ENCODE results near the gene COLEC11. TPM values are rescaled to one million over a fixed set of nuclear protein-coding genes. Genes with fewer than 3 reads are reported as not detected.

The COLEC11 gene
- total and polyA plus RNA-seq, 2 of the 13 experiments (the other 11 are each of a cell fraction or from before 2014, with no cell fraction given), result 1.5 to 3.0 TPM

DNA sequence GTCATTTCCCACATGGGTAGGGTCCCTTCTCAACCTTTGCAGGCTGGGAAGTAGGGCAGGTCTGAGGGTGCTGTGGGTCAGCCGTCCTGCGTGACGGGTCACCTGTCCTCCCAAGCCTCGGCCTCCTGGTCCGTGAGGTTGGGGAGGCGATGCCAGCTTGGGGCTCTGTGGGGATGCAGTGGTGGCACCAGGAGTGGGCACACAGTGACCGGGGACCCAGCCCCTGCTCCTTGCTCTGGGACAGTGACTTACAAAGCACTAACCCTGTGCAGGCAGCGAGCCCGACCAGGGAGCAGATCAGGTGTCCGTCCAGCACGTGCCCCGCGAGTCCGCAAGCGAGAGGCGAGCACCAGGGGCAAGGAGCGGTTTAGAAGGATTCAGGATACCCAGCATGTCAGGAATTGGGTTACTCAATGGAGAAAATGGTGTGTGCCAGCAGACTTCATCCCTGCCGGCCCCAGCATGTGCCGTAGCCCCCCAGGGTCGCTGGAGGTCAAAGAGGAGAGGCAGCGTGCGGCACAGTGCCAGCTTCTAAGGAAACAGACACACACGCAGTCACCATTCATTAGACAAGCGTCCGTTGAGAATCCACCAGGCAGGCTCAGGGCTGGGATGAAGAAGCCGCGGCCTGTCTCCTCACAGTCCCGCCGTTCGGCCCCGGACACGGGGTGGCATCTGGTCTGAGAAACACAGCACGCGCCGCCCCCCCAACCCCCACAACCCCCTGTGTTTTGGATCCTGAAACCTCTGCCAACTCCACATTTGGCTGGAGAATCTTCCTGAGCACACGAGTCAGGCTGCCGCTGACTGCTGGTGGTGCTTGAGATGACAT lies 11.7 kb downstream of the COLEC11 start (continued):
- TF ChIP-seq, protein P1, sequence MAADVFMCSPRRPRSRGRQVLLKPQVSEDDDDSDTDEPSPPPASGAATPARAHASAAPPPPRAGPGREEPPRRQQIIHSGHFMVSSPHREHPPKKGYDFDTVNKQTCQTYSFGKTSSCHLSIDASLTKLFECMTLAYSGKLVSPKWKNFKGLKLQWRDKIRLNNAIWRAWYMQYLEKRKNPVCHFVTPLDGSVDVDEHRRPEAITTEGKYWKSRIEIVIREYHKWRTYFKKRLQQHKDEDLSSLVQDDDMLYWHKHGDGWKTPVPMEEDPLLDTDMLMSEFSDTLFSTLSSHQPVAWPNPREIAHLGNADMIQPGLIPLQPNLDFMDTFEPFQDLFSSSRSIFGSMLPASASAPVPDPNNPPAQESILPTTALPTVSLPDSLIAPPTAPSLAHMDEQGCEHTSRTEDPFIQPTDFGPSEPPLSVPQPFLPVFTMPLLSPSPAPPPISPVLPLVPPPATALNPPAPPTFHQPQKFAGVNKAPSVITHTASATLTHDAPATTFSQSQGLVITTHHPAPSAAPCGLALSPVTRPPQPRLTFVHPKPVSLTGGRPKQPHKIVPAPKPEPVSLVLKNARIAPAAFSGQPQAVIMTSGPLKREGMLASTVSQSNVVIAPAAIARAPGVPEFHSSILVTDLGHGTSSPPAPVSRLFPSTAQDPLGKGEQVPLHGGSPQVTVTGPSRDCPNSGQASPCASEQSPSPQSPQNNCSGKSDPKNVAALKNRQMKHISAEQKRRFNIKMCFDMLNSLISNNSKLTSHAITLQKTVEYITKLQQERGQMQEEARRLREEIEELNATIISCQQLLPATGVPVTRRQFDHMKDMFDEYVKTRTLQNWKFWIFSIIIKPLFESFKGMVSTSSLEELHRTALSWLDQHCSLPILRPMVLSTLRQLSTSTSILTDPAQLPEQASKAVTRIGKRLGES (CRISPR knock-in tag; IDR thresholded peaks at IDR 0.05; ENCODE audit: borderline replicate concordance), result no peak
- TF ChIP-seq NFYB (CRISPR knock-in tag; IDR thresholded peaks at IDR 0.05), result no peak
- TF ChIP-seq BHLHE40 (IDR thresholded peaks at IDR 0.05; ENCODE audit: low read length), result peak; percentile 68
- TF ChIP-seq, protein P2, sequence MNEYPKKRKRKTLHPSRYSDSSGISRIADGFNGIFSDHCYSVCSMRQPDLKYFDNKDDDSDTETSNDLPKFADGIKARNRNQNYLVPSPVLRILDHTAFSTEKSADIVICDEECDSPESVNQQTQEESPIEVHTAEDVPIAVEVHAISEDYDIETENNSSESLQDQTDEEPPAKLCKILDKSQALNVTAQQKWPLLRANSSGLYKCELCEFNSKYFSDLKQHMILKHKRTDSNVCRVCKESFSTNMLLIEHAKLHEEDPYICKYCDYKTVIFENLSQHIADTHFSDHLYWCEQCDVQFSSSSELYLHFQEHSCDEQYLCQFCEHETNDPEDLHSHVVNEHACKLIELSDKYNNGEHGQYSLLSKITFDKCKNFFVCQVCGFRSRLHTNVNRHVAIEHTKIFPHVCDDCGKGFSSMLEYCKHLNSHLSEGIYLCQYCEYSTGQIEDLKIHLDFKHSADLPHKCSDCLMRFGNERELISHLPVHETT (CRISPR knock-in tag; conservative IDR thresholded peaks at IDR 0.05), result no peak
- TF ChIP-seq AGO1 (IDR thresholded peaks at IDR 0.05; ENCODE audit: low read depth, low read length, poor library complexity, severe bottlenecking), result peak; percentile 65
- TF ChIP-seq, protein P3, sequence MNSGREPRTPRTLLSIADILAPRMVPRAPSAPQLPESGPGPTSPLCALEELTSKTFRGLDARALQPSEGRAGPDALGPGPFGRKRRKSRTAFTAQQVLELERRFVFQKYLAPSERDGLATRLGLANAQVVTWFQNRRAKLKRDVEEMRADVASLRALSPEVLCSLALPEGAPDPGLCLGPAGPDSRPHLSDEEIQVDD (CRISPR knock-in tag; IDR thresholded peaks at IDR 0.05; ENCODE audit: borderline replicate concordance), result no peak
- peak; percentile 32; the same call in 1 of the 2 replicates for TF ChIP-seq RBFOX2 (IDR thresholded peaks at IDR 0.05; ENCODE audit: low read depth, low read length)
- TF ChIP-seq YY1 (IDR thresholded peaks at IDR 0.05; ENCODE audit: insufficient read depth, insufficient replicate concordance, low read depth, low read length), result no peak
- TF ChIP-seq, protein P4, sequence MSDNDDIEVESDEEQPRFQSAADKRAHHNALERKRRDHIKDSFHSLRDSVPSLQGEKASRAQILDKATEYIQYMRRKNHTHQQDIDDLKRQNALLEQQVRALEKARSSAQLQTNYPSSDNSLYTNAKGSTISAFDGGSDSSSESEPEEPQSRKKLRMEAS (IDR thresholded peaks at IDR 0.05), result no peak
- TF ChIP-seq NFATC3 (CRISPR knock-in tag; IDR thresholded peaks at IDR 0.05), result no peak
- TF ChIP-seq HES4 (CRISPR knock-in tag; IDR thresholded peaks at IDR 0.05; ENCODE audit: borderline replicate concordance), result no peak
- TF ChIP-seq STAT5B (CRISPR knock-in tag; IDR thresholded peaks at IDR 0.05), result no peak
- TF ChIP-seq EEA1 (CRISPR knock-in tag; IDR thresholded peaks at IDR 0.05; ENCODE audit: borderline replicate concordance), result 0 out of 2 replicates have a peak, but pooled peaks have one; percentile 17
- no peak for TF ChIP-seq ATF7 (IDR thresholded peaks at IDR 0.05)
- no peak for TF ChIP-seq ATF7 (CRISPR knock-in tag; IDR thresholded peaks at IDR 0.05)
- TF ChIP-seq TBX3 (IDR thresholded peaks at IDR 0.05; ENCODE audit: borderline replicate concordance), result no peak
- no peak for TF ChIP-seq ZNF335 (CRISPR knock-in tag; IDR thresholded peaks at IDR 0.05)
- TF ChIP-seq ZFX (CRISPR knock-in tag; IDR thresholded peaks at IDR 0.05; ENCODE audit: low read depth), result no peak
- TF ChIP-seq, protein P5, sequence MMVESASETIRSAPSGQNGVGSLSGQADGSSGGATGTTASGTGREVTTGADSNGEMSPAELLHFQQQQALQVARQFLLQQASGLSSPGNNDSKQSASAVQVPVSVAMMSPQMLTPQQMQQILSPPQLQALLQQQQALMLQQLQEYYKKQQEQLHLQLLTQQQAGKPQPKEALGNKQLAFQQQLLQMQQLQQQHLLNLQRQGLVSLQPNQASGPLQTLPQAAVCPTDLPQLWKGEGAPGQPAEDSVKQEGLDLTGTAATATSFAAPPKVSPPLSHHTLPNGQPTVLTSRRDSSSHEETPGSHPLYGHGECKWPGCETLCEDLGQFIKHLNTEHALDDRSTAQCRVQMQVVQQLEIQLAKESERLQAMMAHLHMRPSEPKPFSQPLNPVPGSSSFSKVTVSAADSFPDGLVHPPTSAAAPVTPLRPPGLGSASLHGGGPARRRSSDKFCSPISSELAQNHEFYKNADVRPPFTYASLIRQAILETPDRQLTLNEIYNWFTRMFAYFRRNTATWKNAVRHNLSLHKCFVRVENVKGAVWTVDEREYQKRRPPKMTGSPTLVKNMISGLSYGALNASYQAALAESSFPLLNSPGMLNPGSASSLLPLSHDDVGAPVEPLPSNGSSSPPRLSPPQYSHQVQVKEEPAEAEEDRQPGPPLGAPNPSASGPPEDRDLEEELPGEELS (CRISPR knock-in tag; IDR thresholded peaks at IDR 0.05), result no peak
- TF ChIP-seq NR2F2 (IDR thresholded peaks at IDR 0.05; ENCODE audit: borderline replicate concordance, low read depth), result no peak
- TF ChIP-seq SMAD1 (CRISPR knock-in tag; IDR thresholded peaks at IDR 0.05; ENCODE audit: borderline replicate concordance, low read depth), result peak; percentile 35; the same call in 1 of the 2 replicates
